Measurements from ENCODE around the gene LRRC36.

Gene LRRC36, protein sequence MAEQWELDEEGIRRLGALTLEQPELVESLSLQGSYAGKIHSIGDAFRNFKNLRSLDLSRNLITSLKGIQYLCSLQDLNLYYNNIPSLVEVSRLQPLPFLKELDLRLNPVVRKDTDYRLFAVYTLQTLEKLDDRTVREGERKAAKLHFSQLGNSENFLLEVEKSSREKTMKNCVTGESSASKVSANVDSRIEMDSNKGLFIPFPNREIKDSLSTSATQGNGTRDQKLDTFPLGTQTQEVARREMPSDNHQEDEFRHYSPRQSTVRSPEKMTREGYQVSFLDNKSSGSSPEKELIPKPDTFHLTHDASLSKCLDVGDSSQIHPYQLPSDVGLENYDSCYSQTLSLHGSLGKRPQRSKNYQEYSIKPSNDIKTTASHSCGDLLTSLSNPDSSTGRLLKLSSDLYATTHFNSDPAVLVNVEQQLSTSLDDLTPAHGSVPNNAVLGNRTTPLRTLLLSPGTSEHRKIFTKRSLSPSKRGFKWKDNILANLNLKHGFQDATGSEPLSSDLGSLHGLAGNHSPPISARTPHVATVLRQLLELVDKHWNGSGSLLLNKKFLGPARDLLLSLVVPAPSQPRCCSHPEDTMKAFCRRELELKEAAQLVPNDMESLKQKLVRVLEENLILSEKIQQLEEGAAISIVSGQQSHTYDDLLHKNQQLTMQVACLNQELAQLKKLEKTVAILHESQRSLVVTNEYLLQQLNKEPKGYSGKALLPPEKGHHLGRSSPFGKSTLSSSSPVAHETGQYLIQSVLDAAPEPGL

DNA sequence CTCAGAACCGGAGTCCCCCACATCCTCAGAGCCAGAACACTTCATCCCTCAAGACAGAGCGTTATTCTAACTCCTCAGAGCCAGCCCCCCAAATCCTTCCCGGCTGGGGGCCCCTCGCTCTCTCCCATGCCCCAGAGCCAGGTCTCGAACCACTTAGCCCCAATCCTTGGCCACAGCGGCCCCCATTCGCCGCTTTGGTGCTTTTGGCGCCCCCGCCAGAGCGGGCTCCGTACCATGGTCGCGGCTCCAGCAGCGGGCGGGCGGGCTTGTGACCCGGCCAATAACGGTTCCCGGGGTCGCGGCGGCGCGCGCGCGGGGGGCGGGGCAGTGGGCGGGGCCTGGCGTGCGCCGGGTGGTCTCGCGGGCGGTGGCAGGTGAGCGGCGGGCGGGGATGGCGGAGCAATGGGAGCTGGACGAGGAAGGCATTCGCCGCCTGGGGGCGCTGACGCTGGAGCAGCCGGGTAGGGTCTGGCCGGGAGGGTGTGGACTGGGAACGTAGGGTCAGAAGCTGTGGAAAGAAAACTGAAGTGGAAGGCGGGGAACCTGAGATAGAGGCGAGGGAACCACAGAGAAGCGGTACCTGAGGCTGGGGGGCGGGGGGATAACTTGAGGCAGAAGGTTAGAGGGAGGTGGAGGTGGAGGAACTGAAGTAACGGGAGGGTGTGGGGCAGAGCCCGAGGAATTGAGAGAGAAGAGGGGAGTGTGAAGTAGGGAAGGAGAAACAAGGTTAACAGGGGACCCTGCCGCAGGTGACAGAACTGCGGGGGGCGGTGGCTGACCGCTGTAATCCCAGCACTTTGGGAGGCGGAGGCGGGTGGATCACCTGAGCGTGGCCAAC, at the start of gene LRRC36, which contains the start of gene KCTD19:
LRRC36 (plus strand) TSS at position 344 of the 838 bp plus-strand sequence; CDS start at position 392, 48 bp downstream.
KCTD19 (minus strand) TSS at position 270 of the 838 bp plus-strand sequence; CDS start at position 236, 34 bp downstream.
- DNase-seq (ENCODE audit: low read depth in 2 of 2), result peak; percentile 21 to 52

DNA sequence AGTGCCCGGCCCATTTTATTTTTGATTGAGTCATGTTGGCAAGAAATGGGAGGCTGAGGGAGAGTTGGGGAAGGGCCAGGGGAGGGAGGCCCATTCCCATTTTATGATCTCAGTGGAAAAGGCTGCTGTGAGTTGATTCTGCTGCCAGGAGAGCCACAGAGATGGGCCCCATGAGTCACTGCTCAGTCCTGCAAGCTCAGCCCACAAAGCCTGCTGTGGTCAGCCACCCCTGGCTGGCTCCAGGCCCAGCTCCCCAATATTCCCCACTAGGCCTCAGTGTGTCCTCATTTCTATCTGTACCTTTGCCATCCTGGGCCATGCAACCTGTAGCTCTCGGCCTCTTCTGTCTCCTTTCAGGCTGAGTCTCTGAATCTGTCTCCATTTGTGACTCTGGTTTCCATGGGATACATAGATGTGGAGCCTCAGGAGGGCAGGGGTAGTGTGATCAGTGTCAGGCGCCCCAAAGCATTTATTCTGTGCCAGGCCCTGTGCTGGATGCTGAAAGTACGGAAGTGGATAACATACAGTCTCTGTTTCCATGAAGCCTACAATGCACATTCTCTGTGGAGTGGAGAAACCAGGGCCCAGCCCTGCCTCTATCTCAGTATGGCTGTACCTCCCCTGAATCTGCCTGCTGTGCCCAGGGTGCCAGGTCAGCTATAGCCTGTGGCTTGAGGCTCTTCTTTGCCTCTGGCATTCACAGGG, 49.2 kb upstream of the LRRC36 start:
- DNase-seq (ENCODE audit: low read depth in 2 of 2), result peak in 1 of 2 experiments; percentile 41

- no peak for DNase-seq (ENCODE audit: low read depth in 2 of 2)
These were observed 48.4 kb upstream of the LRRC36 start for GRCh38 chr16:67277999-67278772.

DNA sequence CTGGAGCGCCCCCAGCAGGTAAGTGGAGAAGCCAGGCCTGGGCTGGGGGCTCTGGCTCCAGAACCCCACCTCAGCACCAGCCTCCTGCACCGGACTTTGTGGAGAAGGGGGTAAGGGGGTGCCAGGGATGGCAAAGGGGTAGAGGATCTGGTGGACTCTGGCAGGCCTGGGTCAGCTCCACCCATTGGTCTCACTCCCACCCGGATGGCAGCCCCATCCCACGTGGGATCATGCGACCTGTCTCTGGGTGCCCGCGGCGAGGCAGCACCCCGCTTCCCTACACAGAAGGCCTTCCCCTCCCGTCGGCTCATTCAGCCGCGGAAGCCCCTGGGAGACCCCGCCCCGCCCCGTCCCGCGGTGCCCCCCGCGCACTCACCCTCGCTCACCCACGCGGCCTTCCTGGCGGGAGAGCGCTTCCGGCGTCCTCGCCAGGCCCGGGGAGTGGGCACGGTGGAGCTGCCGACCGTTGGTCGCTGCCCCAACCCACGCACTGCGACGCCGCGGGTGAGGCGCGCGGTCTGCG, 47.8 kb upstream of the LRRC36 start:
- DNase-seq (ENCODE audit: low read depth in 2 of 2), result peak; percentile 24 to 52

GRCh38 chr16:67279296-67280089, 47.1 kb upstream of the LRRC36 start, which contains the start of gene PLEKHG4:
Gene PLEKHG4 (plus strand): TSS chr16:67279532. CDS start chr16:67280045, 513 bp downstream.
- peak; percentile 73 to 79 for DNase-seq (ENCODE audit: low read depth in 2 of 2)

DNA sequence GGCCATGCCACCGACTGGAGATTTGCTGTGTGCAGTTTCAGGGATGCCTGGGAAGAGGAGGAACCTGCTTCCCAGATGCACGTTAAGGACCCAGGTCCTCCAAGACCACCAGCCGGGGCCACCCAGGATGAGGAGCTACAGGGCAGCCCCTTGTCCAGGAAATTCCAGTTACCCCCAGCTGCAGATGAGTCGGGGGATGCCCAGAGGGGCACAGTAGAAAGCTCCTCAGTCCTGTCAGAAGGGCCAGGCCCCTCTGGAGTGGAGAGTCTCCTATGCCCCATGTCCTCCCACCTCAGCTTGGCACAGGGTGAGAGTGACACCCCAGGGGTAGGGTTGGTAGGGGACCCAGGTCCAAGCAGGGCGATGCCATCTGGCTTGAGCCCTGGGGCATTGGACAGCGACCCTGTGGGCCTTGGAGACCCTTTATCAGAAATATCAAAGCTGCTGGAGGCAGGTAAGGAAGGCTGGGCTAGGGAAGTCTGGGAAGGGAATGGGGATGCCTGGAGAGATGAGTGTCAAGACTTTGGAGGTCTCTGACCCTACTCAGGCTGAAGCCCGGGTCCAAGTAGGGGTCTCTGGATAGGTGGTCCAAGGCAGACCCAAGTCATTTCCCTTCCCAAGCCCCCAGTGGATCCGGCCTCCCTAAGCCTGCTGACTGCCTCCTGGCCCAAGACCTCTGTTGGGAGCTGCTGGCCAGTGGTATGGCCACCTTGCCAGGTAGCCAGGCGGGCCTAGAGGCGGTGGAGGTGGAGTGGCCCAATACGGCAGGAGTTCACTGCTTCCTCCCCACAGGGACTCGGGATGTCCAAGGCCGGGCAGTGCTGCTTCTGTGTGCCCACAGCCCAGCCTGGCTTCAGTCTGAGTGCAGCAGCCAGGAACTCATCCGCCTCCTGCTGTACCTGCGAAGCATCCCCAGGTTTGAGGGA, 46.3 kb upstream of the LRRC36 start:
- no peak for DNase-seq (ENCODE audit: low read depth in 2 of 2)

DNA sequence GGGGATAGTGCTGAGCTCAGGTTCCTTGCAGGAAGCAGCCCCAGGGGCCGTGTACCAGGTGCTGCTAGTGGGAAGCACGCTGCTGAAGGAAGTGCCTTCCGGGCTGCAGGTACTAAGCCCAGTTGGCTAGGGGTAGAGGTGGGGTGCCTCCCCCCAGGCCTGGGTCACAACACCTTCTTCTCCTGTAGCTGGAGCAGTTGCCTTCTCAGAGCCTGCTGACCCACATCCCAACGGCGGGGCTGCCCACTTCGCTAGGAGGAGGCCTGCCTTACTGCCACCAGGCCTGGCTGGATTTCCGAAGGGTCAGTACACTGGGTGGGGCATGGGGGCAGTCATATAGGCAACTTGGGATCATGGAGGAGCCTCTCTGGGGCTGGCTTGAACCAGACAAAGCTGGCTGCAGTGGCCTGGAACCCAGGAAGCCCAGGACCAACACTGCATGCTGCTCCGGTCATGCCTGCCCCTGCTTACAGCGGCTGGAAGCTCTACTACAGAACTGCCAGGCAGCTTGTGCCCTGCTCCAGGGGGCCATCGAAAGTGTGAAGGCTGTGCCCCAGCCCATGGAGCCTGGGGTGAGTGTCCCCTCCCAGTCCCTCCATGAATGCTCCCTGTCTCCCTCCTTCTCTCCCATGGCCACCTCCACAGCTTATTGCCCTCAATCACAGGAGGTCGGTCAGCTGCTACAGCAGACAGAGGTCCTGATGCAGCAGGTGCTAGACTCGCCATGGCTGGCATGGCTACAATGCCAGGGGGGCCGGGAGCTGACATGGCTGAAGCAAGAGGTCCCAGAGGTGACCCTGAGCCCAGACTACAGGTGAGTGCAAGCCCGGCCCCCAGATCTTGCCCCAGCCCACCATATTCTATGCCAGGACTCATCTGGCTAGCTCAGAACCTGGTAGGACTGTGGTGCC, 44.8 kb upstream of the LRRC36 start:
- DNase-seq (ENCODE audit: low read depth in 2 of 2), result no peak

- no peak for DNase-seq (ENCODE audit: low read depth in 2 of 2)
These were observed 44.2 kb upstream of the LRRC36 start for GRCh38 chr16:67282447-67282805.

- DNase-seq (ENCODE audit: low read depth in 2 of 2), result no peak
These were observed 43.4 kb upstream of the LRRC36 start for GRCh38 chr16:67283039-67283825.

- no peak for DNase-seq (ENCODE audit: low read depth in 2 of 2)
These were observed 42.6 kb upstream of the LRRC36 start for GRCh38 chr16:67283826-67284555.

DNA sequence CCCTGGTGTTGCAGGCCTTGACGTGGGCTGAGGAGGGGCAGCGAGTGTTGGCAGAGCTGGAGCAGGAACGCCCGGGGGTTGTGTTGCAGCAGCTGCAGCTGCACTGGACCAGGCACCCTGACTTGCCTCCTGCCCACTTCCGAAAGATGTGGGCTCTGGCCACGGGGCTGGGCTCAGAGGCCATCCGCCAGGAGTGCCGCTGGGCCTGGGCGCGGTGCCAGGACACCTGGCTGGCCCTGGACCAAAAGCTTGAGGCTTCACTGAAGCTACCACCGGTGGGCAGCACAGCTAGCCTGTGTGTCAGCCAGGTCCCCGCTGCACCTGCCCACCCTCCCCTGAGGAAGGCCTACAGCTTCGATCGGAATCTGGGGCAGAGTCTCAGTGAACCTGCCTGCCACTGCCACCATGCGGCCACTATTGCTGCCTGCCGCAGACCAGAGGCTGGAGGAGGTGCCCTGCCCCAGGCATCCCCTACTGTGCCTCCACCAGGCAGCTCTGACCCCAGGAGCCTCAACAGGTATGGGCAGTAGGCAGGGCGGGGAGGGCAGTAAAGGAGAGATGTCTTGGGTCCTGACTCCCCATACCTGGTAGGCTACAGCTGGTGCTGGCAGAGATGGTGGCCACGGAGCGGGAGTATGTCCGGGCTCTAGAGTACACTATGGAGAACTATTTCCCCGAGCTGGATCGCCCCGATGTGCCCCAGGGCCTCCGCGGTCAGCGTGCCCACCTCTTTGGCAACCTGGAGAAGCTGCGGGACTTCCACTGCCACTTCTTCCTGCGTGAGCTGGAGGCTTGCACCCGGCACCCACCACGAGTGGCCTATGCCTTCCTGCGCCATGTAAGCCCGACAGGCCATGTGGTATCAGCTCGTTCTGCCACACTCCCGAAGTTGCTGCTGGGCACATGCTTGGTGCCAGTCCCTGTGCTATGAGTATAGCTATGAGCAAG, 41.6 kb upstream of the LRRC36 start:
- DNase-seq (ENCODE audit: low read depth in 2 of 2), result no peak

GRCh38 chr16:67286441-67287235, 40.0 kb upstream of the LRRC36 start:
- no peak for DNase-seq (ENCODE audit: low read depth in 2 of 2)

- no peak for DNase-seq (ENCODE audit: low read depth in 2 of 2)
These were observed 38.7 kb upstream of the LRRC36 start for GRCh38 chr16:67287960-67288359.

- no peak for DNase-seq (ENCODE audit: low read depth in 2 of 2)
These were observed 35.2 kb upstream of the LRRC36 start for GRCh38 chr16:67291461-67291860.
